ENCODE measurements around the gene RPS6KC1. TPM values are rescaled to one million over a fixed set of nuclear protein-coding genes. Genes with fewer than 3 reads are reported as not detected.

RPS6KC1 gene
- total RNA-seq, 2 experiments from 2014 or later: 9.4 to 10.7 TPM

DNA sequence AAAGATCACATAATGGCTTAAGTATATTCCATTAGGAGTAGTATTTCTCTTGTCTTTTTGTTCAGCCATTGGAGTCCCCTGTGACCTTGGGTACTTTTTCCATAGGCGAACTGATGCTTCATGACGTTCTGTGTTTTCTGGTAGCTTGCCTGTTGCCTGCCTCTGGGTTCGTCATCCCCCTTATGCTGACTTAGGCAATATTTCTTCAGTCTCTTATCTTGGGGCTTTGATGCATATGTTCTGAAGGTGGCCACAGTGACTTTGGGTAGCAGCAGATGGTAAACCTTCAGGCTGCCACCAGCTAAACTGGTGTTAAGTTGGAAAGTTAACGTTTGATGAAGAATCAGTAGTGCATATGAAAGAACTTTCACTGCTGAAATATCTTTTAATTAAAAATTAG, 170.2 kb downstream of the RPS6KC1 start:
- DNase-seq (ENCODE audit: low spot score): no peak
- Histone ChIP-seq H3K4me1 (ENCODE audit: insufficient read depth, low read length, poor library complexity, severe bottlenecking) (no peaks in the 10 kb centered on the region), H3K36me3 (ENCODE audit: insufficient read depth, low read length) (no peaks in the 10 kb centered on the region), H3K9me2 (ENCODE audit: insufficient read depth, low read length) (no peaks in the 10 kb centered on the region), H2AFZ (ENCODE audit: low read length) (no peak overlapping the region), H3K9me3 (ENCODE audit: low read length) (no peaks in the 10 kb centered on the region), H3K27ac (ENCODE audit: low read depth, low read length, poor library complexity, severe bottlenecking) (no peak overlapping the region), H3K79me2 (ENCODE audit: insufficient read depth, low read depth, low read length) (no peaks in the 10 kb centered on the region), H3K4me2 (ENCODE audit: low read length) (no peak overlapping the region), H4K20me1 (ENCODE audit: insufficient read depth, low read length) (no peaks in the 10 kb centered on the region), H3K4me3 (ENCODE audit: low read depth, low read length, poor library complexity, severe bottlenecking) (no peak overlapping the region)
- CTCF ChIA-PET (ENCODE audit: unreplicated experiment): no interaction called here
- POLR2A ChIA-PET: interaction anchor here (0.7 kb wide), 1 partner anchor 8 kb away, joined by 3 read pairs; no protein-coding TSS in a partner anchor
- no TSS peak for BruUV-seq (replicated peaks)
- TF ChIP-seq CTCF (conservative IDR thresholded peaks at IDR 0.05; ENCODE audit: low read length): no peak
- intact Hi-C loops (cut with micrococcal nuclease; ENCODE audit: unreplicated experiment): no loop called here

DNA sequence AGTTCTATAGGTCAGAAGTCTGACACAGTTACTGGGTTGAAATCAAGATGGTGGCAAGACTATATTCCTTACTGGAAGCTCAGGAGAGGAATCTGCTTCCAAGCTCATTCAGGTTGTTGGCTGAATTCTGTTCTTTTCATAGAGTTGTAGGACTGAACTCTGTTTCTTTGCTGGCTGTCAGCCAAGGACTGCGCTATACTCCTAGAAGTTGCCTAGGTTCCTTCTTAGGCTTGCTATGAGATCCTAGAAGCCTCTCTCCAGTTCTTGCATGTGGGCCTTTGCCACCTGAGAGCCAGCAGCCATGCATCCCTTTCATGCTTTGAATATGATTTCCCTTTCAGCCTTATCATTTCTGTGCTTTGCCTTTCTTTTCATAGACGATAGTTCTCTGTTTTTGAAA, 176.4 kb downstream of the RPS6KC1 start:
- no peaks in the 10 kb centered on the region for H3K9me2 ChIP-seq (ENCODE audit: insufficient read depth, low read length)
- TF ChIP-seq CTCF (conservative IDR thresholded peaks at IDR 0.05; ENCODE audit: low read length): no peak
- TF ChIP-seq EZH2phosphoT487 (IDR thresholded peaks at IDR 0.05; ENCODE audit: borderline replicate concordance, low read depth, low read length): no peak
- CTCF ChIA-PET (ENCODE audit: unreplicated experiment): no interaction called here

GRCh38 chr1:213231795-213232231, 180.8 kb downstream of the RPS6KC1 start:
- no TSS peak for BruUV-seq (replicated peaks)
- POLR2A ChIA-PET: interaction anchor here (1.2 kb wide), 1 partner anchor 30 kb away, joined by 3 read pairs; no protein-coding TSS in a partner anchor
- H3K4me3 ChIP-seq (ENCODE audit: low read depth, low read length, poor library complexity, severe bottlenecking): no peak overlapping the region
- CTCF ChIA-PET (ENCODE audit: unreplicated experiment): no interaction called here
- H2AFZ ChIP-seq (ENCODE audit: low read length): no peak overlapping the region
- no peaks in the 10 kb centered on the region for H3K36me3 ChIP-seq (ENCODE audit: insufficient read depth, low read length)
- DNase-seq (ENCODE audit: low spot score): no peak
- no peaks in the 10 kb centered on the region for H3K79me2 ChIP-seq (ENCODE audit: insufficient read depth, low read depth, low read length)
- no peak overlapping the region for H3K27ac ChIP-seq (ENCODE audit: low read depth, low read length, poor library complexity, severe bottlenecking)
- H3K4me2 ChIP-seq (ENCODE audit: low read length): no peak overlapping the region
- no peaks in the 10 kb centered on the region for H3K9me3 ChIP-seq (ENCODE audit: low read length)
- H4K20me1 ChIP-seq (ENCODE audit: insufficient read depth, low read length): no peaks in the 10 kb centered on the region
- intact Hi-C loops (cut with micrococcal nuclease; ENCODE audit: unreplicated experiment): no loop called here
- no peak for TF ChIP-seq CTCF (conservative IDR thresholded peaks at IDR 0.05; ENCODE audit: low read length)
- TF ChIP-seq EZH2phosphoT487 (IDR thresholded peaks at IDR 0.05; ENCODE audit: borderline replicate concordance, low read depth, low read length): no peak
- no peaks in the 10 kb centered on the region for H3K4me1 ChIP-seq (ENCODE audit: insufficient read depth, low read length, poor library complexity, severe bottlenecking)
- no peaks in the 10 kb centered on the region for H3K9me2 ChIP-seq (ENCODE audit: insufficient read depth, low read length)

More for the DNA sequence above, 176.4 kb downstream of the RPS6KC1 start:
- intact Hi-C loops (cut with micrococcal nuclease; ENCODE audit: unreplicated experiment): no loop called here
- Histone ChIP-seq H2AFZ (ENCODE audit: low read length) (no peak overlapping the region), H3K4me3 (ENCODE audit: low read depth, low read length, poor library complexity, severe bottlenecking) (no peak overlapping the region), H3K4me1 (ENCODE audit: insufficient read depth, low read length, poor library complexity, severe bottlenecking) (no peaks in the 10 kb centered on the region), H4K20me1 (ENCODE audit: insufficient read depth, low read length) (no peaks in the 10 kb centered on the region), H3K4me2 (ENCODE audit: low read length) (no peak overlapping the region), H3K79me2 (ENCODE audit: insufficient read depth, low read depth, low read length) (no peaks in the 10 kb centered on the region), H3K36me3 (ENCODE audit: insufficient read depth, low read length) (no peaks in the 10 kb centered on the region), H3K27ac (ENCODE audit: low read depth, low read length, poor library complexity, severe bottlenecking) (no peak overlapping the region), H3K9me3 (ENCODE audit: low read length) (no peaks in the 10 kb centered on the region)
- POLR2A ChIA-PET: no interaction called here
- no TSS peak for BruUV-seq (replicated peaks)
- no peak for DNase-seq (ENCODE audit: low spot score)
